Activated T-cell treated with anti-CD3 and anti-CD28 coated beads, Interleukin-2, amount 50 U/mL, for 48 hours (primary cell): ENCODE results near the gene LIG3.
"Not testable (repeated sequence)": the region's sequence is repeated elsewhere in the genome, so short reads cannot be mapped to it uniquely, and the experiment has no call there.

Experiments
- DNase-seq, 2 experiments: peaks; one replicate each; pipeline ENCODE4 v3.0.0-alpha.2; 2020

The LIG3 gene

DNA sequence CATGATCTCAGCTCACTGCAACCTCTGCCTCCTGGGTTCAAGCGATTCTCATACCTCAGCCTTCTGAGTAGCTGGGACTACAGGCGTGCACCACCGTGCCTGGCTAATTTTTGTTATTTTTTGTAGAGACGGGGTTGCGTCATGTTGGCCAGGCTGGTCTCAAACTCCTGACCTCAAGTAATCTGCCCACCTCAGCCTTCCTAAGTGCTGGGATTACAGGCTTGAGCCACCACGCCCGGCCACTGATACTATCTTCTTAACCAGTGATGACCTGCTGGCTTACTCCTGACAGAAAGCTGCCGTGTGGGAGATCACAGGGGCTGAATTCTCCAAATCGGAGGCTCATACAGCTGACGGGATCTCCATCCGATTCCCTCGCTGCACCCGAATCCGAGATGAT is 20.7 kb downstream of the LIG3 start:
- not testable (repeated sequence) for DNase-seq

- DNase-seq = no peak
Measured at GRCh38 chr17:35001549-35001948, 21.2 kb downstream of the LIG3 start.

- DNase-seq = no peak
Measured at GRCh38 chr17:35002876-35003551, 22.7 kb downstream of the LIG3 start.

DNA sequence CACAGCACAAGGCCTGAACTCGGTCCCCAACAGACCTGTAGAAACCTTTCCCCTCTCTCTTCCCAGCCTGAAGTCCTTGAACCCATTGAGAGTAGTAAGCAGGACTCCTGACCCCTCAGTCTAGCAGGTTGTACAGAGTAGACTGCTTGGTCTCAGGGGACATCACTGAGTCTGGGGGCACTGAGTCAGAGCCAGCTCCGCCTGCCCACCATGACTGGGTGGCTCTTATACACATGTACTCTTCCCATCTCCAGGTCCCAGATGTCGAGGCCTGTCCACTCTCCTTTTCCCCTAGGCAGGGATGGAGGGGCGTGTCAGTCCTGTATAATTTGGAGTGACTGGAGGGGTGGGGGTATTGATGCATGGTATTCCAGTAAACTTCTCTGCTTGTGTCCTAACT is 23.5 kb downstream of the LIG3 start:
- no peak for DNase-seq

DNA sequence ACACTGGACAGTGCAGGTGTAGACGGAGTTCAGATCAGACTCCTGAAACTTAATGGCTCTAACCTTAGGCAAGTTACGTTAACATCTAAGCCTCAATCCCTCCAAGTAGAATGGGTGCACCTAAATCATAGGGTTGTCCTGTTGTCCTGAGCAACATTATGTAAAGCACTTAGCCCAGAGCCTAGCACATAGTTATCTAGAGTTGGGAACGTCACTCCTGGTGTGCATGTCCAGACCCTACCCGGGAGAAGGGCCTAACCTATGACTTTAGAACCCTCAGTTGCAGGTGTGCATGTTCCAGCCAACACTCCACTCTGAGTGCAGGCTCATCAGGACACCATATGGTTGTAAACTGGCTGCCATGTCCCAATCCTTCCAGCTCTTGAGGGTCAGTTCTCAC is 26.0 kb downstream of the LIG3 start:
- no peak for DNase-seq

- no peak for DNase-seq
Measured at GRCh38 chr17:35006961-35007360, 26.6 kb downstream of the LIG3 start.

DNA sequence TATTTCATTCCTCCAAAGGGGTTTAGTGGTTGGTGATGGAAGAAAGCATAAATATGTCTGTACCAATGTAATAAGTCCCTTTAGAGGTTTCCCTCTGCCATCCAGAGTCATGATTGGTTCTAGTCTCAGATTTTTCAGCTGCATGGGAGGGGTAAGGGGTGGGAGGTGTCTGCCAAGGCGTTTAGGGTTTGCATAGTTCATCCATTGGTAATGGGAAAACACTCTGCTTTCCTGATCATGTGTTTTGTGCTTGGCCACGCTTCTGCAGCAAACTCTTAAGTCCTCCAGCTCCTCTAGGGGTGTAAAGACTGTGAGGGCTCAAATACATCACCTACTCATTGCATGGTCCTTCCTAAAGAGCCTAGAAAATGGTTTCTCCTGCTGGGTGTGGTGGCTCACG is 29.8 kb downstream of the LIG3 start:
- no peak for DNase-seq

GRCh38 chr17:35011671-35012216 is 31.4 kb downstream of the LIG3 start:
- no peak for DNase-seq

DNA sequence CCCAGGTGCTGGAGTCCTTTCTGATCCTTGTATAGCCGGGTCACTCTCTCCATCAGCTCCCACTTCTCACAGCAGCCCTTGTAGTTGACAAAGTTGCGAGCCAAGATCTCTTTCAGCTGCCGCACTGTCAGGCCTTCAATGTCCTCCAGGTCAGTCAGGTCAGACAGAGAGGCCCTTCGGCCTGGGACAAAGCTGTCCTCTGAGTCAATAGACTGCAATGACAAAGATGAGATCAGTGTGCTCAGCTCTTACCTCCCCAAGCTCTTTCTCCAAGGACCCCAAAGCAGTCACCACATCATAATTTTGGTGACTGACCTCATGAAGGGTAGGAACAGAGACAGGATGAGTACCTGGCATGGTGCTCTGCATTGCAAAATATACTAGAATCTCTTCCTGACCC is 36.1 kb downstream of the LIG3 start:
- DNase-seq = no peak

DNA sequence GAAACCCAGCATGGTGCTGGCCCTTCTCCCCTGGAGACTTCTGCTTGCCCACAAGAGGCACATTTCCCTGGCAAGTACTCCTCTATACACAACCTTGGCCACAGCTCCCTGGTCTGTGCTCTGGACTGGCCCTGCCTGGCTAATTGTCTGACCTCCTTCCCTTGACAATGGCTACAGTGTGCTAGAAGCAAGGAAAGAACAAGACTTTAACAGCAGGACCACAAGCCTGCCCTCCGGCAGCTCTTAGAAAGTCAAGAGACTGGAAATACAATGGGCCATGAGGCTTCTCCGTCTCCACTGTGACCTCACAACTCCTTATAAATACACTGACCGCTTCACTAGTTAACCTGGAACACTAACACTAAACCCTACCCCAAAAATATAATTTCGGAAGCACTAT is 36.7 kb downstream of the LIG3 start:
- DNase-seq = no peak

DNA sequence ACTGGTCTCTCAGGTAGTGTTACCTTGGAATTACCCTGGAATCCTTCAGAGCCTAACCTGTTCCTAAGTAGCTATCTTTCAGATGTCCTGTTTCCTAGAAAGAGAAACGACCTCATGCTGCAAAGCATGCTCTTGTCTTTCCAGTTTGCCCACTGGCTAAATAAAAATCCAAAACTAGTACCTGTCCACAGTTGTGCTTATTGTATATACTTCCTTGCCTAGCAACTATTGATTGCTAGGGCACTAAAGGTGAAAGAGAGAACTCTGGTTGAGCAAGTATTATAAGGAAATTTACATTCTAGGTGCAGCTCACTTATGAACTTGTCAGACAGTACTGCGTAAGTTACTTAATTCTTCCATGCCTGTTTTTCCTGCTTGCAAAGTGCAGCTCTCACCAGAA is 38.5 kb downstream of the LIG3 start:
- no peak for DNase-seq

DNA sequence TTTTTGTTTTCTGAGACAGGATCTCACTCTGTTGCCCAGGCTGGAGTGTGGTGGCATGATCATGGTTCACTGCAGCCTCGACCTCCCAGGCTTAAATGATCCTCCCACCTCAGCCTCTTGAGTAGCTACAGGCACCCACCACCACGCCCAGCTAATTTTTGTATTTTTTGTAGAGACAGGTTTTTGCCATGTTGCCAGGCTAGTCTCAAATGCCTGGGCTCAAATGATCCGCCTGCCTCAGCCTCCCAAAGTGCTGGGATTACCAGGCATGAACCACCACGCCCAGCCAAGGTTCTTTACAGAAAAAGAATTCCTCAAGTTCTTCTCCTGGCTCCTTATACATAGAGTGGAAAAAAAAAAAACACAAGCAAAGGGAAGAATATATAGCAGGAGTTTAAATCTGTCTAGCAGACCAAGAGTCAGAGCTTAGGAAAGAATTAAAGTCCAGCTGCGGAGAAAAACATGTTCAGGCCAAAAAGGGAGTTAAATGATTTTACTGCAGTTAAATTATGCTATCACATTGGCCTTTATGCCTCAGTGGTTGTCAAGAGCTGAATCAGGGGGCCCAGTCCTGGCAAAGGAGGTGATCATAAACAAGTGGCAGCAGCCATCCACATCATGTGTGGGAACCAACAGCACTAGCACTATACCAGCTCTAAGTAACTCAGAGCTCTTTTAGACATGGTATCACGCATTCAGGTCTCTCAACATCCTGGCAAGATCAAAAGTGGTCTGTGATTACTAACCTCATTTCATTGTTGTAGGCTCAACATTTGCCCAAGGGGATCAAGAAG is 39.3 kb downstream of the LIG3 start:
- DNase-seq = no peak

DNA sequence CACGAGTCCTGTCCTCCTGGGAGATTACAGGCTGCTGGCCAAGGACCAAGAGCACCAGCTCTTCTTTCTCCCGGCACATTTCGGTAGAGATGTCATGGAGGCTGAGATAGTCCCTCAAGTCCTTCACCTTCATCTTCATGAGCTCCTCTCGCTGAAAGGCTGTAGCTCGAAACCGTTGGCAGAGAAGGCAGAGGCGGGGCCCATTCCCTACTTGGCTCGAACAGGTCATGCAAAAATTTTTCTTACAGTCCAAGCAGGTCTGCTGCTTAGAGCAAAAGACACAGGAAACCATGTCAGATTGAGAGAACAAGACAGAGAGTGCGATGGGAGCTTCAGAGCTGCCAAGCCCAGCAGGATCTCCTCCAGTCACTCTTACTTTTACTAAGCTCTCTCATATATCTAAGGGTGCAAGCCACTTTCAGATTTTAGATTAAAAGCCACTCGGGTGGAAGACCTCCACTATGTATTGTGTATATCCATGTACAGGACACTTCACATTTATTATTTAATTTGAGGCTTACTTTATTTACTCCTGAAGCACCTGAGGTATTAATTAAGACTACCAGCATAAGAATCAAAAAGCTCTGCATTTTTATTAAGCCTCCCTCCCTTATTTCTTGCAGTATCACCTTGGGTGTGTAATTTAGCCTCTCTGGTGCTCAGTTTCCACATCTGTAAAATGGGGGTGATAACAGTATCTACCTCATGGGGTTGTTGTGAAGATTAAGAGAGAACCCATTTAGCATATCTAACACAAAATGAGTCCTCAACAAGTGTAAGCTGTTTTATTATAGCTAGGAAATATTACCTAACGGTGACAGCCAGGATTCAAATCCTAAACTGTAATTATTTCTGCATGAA is 41.4 kb downstream of the LIG3 start:
- DNase-seq = no peak

DNA sequence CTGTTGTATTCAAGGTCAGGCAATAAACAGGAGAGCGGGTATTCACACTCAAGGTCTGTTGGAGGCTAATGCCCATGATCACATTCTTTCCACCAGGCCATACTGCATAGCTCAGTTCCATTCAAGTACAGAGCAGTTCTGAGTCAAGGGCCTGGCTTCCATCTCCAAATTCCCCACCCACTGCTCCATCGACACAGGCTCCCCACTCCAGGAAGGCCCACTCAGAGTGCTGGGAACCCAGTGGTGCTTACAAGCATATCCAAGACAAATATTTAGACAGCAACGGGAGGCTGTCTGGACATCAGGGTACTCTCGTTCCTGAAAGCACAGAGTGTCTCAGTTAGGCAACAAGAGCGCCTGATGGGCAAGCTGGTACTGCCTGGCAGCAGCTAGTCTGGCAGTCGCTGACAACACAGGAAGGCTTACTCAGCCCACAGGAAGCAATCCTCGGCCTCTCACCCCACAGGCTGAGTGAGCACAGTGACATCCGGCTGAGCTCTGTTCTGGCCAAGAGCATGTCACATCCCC is 42.3 kb downstream of the LIG3 start:
- DNase-seq = peak; percentile 81 to 84

- no peak for DNase-seq
Measured at GRCh38 chr17:35023538-35023937, 43.2 kb downstream of the LIG3 start.

DNA sequence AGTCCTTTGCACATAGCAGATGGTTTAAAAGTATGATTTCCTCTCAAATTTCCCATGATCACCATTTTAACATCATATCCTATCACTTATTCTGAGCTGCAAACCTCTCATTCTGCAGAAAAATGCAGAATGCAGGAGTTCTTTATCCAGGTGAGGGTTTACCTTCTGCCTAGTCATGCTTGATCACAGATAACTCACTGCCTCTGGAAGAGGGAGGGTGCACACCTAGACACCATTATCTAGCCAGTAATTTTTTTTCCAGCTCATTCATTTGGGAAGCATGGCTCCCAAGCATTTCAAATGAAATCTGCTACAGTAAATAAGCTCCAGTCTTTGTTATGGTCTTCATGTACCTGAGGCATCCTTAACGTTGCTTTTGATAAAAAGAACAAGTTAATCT is 45.2 kb downstream of the LIG3 start:
- DNase-seq = no peak

DNA sequence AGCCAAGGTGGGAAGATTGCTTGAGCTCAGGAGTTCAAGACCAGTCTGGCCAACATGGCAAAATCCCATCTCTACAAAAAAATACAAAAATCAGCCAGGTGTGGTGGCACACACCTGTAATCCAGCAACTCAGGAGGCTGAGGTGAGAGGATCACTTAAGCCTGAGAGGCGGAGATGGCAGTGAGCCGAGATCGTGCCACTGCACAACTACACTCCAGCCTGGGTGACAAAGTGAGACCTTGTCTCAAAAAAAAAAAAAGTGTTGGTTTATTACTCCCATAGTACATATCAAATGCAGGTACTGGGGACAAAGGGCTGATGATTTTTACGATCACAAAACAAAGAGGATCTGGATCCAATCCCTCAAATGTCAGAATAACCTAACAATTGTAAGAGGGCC is 47.8 kb downstream of the LIG3 start:
- DNase-seq = not testable (repeated sequence)

DNA sequence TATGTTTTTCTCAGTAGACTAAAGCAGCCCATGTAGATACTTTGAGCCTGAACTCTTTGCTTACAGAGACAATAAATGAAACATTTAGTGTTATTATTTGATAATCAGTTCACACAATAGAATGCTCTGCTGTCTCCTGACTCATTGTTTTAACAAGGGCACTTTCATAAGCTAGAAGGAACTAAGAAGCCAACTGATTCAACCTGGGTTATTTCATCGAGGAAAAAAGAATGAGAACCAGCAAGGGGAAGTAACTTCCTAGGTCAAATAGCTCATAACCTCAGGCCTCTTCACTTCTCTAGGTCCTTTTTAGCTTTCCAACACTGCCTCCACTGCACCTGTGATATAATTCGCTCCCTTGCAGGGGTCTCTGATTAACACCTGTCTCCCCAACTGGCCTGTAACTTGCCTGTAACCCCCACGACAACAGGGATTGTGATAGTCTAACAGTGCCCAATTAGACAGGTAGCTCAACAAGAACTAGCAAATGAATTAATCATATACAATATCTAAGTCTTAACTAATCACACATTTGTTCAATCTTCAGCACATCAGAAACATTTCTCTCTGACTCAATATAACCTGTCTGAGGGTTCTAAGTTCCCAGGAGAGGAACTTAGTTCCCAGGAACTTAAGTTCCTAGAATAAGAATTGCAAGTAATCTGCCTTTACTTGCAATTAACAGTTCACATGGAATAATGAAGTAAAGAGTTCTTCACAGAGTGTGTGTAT is 48.4 kb downstream of the LIG3 start:
- no peak for DNase-seq

DNA sequence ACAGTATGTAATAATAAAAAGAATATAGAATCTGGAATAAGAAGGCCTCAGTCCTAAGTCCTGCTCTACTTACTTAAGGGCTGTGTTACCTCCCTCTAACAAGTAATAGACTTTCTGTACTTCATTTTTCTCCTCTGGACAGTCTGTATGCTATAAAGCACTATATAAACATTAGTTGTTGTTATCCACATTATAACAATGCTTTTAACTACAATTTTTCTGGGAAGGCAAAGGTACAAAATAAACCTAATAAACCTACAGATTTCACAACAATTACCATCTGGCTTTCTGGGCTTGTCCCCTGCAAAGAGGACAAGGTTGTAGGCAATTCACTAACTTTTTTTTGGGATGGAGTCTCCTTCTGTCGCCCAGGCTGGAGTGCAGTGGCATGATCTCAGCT is 50.5 kb downstream of the LIG3 start:
- no peak for DNase-seq

DNA sequence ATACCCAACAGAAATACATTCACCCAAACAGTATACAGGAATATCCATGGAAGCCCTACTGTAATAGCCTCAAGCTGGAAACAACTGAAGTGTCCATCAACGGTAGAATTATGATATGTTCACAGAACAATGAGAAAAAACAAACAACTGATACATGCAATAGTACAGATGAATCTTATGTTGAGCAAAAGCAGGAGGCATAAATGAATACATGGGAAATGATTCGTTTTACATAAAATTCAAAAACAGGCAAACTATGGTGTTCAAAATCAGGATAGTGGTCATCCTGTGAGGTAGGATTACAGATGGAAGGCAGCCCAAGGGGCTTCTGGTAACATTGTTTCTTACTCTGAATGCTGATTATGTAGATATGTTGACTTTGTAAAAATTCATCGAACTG is 58.1 kb downstream of the LIG3 start:
- no peak for DNase-seq

DNA sequence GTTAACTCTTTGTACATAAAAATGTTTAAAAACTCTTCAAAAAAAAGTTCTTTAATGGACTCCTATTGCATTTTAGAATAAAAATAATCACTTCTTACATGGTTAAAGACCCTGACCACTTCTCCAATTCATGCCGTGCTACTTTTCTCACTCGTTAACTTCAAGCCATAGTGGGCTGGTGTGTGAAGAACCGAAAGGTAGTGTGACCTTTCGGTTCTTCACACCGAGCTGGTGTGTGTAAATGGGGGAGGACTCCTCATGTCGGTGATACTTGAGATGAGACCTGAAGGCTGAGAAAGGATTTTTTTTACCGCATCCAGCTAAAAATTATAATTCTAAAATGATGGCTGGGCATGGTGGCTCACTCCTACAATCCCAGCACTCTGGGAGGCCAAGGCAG is 61.1 kb downstream of the LIG3 start:
- DNase-seq = no peak

DNA sequence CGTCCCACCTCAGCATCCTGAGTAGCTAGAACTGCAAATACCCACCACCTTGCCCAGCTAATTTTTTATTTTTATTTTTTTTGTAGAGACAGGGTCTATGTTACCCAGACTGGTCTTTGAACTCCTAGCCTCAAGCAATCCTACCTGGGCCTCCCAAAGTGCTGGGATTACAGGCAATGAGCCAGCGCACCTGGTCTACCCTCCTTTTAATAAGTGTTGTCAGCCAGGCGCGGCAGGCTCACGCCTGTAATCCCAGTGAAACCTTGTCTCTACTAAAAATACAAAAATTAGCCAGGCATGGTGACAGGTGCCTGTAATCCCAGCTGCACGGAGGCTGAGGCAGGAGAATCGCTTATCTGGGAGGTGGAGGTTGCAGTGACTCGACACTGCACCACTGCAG is 63.9 kb downstream of the LIG3 start:
- no peak for DNase-seq
